Measurements from ENCODE around the gene IQCK.

The IQCK gene

DNA sequence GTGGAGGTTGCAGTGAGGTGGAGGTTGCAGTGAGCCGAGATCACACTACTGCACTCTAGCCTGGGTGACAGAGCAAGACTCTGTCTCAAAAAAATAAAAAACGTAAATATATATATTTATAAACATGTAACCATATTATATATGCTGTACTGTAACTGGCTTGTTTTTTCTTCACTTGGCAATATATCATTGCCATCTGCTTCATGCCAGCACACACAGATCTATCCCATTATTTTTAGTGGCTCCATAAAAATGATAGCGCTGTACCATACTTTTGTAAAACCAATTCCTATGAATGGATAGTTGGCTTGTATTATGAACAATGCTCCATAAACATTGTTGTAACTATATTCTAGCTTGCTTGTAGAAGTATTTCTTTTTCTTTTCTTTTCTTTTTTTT lies 117.1 kb downstream of the IQCK start:
- no peak overlapping the region for H3K27ac ChIP-seq (ENCODE audit: low read length)
- H3K36me3 ChIP-seq (ENCODE audit: insufficient read depth, low read depth, low read length), result no peaks in the 10 kb centered on the region
- H3K27me3 ChIP-seq (ENCODE audit: insufficient read depth, low read length), result no peaks in the 10 kb centered on the region
- peaks cover 11% of the 10 kb centered on the region; the same call in 1 of the 2 replicates for H3K4me1 ChIP-seq (ENCODE audit: insufficient read depth, low read length)
- H3K9me3 ChIP-seq (ENCODE audit: insufficient read depth, low read depth, low read length), result no peaks in the 10 kb centered on the region
- H3K9ac ChIP-seq (ENCODE audit: low read depth, low read length), result no peak overlapping the region
- H3K4me3 ChIP-seq (ENCODE audit: low read length), result no peak overlapping the region

DNA sequence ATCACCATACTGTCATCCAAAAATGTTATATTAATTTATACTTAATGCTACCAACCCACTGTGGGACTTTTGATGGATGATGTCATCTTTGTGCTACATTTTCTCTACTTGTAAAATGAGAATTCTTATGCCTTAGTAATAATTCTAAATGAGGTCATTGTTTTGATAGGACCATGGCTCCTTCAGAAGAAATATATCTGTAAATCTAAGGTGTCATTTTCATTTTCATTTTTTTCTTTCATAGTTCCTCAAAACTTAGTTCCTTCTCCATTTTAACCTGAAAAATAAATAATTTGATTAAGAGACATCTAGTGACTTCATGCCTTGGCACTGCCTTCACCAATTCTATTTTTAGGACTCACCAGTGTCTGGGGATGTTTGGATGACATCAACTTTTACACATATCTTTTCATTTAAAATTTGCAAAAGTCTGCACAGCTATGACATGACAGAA lies 117.9 kb downstream of the IQCK start:
- no peak overlapping the region for H3K27ac ChIP-seq (ENCODE audit: low read length)
- peaks cover 11% of the 10 kb centered on the region; the same call in 1 of the 2 replicates for H3K4me1 ChIP-seq (ENCODE audit: insufficient read depth, low read length)
- no peaks in the 10 kb centered on the region for H3K36me3 ChIP-seq (ENCODE audit: insufficient read depth, low read depth, low read length)
- no peaks in the 10 kb centered on the region for H3K9me3 ChIP-seq (ENCODE audit: insufficient read depth, low read depth, low read length)
- H3K9ac ChIP-seq (ENCODE audit: low read depth, low read length), result no peak overlapping the region
- H3K4me3 ChIP-seq (ENCODE audit: low read length), result no peak overlapping the region
- H3K27me3 ChIP-seq (ENCODE audit: insufficient read depth, low read length), result no peaks in the 10 kb centered on the region

DNA sequence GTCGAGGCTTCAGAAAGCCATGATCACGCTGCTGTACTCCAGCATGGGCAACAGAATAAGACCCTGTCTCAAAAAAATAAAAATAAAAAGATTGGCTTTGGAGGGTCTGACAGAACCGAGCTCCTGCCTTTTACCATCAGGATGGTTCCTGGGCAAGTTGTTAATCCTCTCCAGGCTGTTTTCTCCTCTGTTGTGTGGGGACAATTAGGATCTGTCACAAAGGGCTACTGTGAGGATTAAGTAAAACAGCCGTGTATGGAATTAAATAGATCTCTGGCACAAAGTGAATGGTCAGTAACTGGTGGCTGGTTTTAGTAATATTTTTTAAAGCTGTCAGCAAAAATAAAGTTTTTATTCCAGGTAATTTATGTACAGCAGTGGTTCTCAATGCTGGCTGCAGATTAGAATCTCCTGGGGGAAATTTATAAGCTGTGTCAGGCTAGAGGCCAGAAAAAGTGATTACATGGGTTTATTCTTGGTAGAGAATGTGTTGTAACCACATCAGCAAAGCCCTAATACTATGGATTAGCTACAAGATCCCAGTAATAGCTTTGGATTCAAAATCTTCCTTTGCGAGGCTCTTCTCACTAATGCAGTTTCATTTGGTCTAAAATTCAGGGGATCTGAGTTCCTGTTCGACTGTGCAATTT lies 119.4 kb downstream of the IQCK start:
- no peaks in the 10 kb centered on the region for H3K27me3 ChIP-seq (ENCODE audit: insufficient read depth, low read length)
- peak overlapping the region; percentile 59; the same call in 1 of the 2 replicates for H3K9ac ChIP-seq (ENCODE audit: low read depth, low read length)
- H3K4me3 ChIP-seq (ENCODE audit: low read length), result 0 out of 2 replicates have a peak overlapping the region, but pooled peaks have one; percentile 17
- peaks cover 11% of the 10 kb centered on the region; the same call in 1 of the 2 replicates for H3K4me1 ChIP-seq (ENCODE audit: insufficient read depth, low read length)
- no peak overlapping the region for H3K27ac ChIP-seq (ENCODE audit: low read length)
- H3K36me3 ChIP-seq (ENCODE audit: insufficient read depth, low read depth, low read length), result no peaks in the 10 kb centered on the region
- no peaks in the 10 kb centered on the region for H3K9me3 ChIP-seq (ENCODE audit: insufficient read depth, low read depth, low read length)

DNA sequence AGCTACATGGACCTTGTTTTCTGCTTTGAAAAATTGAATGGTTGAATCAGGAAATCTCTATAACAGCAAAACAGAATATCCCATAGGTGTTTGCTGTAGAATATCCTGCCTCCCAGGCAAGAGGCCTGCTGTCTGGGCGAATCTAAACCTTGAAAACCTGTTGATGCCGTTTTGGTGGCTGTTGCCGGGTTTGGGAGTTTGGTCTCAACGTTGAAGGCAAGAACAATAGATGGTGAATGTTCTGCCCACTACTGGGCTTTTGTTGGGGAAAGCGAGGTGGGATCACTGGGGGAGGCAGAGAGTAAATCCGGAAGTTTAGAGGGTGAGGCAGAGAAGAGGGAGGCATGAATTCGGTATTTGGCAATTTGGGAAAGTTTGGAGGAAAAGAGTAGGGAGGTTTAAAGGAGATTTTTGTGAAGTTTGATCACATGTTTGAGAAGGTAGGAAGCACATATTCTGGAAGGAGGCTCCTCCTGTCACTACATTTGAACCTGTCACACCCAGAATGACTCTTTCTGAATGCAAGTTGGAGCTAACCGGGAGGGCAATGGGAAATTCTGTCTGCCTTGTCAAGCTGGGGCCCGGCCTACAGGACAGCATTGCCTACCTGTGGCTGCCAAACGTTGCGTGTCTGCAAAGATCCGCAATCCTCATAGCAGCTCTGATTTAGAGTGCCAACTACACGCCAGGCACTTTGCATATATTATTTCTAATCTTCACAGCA lies 120.1 kb downstream of the IQCK start:
- Histone ChIP-seq H3K27me3 (ENCODE audit: insufficient read depth, low read length) (no peaks in the 10 kb centered on the region), H3K9me3 (ENCODE audit: insufficient read depth, low read depth, low read length) (no peaks in the 10 kb centered on the region), H3K4me1 (ENCODE audit: insufficient read depth, low read length) (peaks cover 11% of the 10 kb centered on the region; the same call in 1 of the 2 replicates), H3K36me3 (ENCODE audit: insufficient read depth, low read depth, low read length) (no peaks in the 10 kb centered on the region), H3K27ac (ENCODE audit: low read length) (no peak overlapping the region), H3K9ac (ENCODE audit: low read depth, low read length) (peak overlapping the region; percentile 59; the same call in 1 of the 2 replicates), H3K4me3 (ENCODE audit: low read length) (0 out of 2 replicates have a peak overlapping the region, but pooled peaks have one; percentile 17)

DNA sequence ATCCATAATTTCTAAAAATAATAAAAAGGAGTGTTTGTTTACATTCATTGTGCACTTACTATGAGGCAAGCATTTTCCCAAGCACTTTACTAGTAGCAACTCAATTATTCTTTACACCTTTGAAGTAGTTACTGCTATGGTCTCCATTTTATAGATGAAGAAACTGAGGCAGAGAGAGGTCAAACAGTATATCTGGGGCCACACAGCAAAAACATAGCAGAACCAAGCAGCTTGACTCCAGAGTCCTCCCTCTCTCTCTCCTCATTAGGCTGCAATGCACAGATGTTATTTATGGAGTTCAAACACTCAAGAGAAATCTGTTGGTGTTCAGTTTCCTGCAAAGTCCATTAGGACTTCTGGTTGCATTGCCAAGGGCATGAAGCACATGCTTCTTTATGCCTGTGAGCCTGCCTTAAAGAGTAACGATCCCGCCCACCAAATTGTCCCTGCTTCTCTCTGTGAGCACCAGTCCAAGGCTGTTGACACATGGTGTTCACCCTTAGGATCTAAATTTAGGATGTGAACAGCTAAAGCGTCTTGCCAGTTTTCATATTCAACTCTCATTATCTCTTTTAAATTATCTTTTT lies 122.5 kb downstream of the IQCK start:
- Histone ChIP-seq H3K4me3 (ENCODE audit: low read length) (no peak overlapping the region), H3K36me3 (ENCODE audit: insufficient read depth, low read depth, low read length) (no peaks in the 10 kb centered on the region), H3K9ac (ENCODE audit: low read depth, low read length) (no peak overlapping the region), H3K27ac (ENCODE audit: low read length) (no peak overlapping the region), H3K27me3 (ENCODE audit: insufficient read depth, low read length) (no peaks in the 10 kb centered on the region), H3K9me3 (ENCODE audit: insufficient read depth, low read depth, low read length) (no peaks in the 10 kb centered on the region), H3K4me1 (ENCODE audit: insufficient read depth, low read length) (peaks cover 11% of the 10 kb centered on the region; the same call in 1 of the 2 replicates)

DNA sequence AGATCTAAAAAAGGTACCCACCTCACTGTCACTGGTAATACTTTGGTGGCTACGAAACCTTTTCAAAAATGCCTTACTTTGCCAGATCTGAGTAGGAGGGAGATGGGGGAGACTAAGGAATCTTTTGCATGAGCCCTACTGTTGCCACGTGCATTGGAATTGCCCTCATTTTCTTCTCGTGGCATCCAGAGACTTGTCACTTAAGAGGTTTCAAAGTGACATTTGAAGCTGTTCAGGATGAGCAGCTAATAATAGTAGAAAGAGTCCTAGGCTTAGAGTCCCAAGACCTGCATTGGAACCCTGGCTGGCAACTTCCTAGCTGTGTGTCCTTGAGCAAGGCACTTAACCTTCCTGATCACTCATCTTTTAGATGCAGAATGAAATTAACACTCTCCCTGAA lies 123.1 kb downstream of the IQCK start:
- peaks cover 11% of the 10 kb centered on the region; the same call in 1 of the 2 replicates for H3K4me1 ChIP-seq (ENCODE audit: insufficient read depth, low read length)
- H3K9ac ChIP-seq (ENCODE audit: low read depth, low read length), result no peak overlapping the region
- H3K4me3 ChIP-seq (ENCODE audit: low read length), result no peak overlapping the region
- no peak overlapping the region for H3K27ac ChIP-seq (ENCODE audit: low read length)
- no peaks in the 10 kb centered on the region for H3K27me3 ChIP-seq (ENCODE audit: insufficient read depth, low read length)
- H3K9me3 ChIP-seq (ENCODE audit: insufficient read depth, low read depth, low read length), result no peaks in the 10 kb centered on the region
- no peaks in the 10 kb centered on the region for H3K36me3 ChIP-seq (ENCODE audit: insufficient read depth, low read depth, low read length)

DNA sequence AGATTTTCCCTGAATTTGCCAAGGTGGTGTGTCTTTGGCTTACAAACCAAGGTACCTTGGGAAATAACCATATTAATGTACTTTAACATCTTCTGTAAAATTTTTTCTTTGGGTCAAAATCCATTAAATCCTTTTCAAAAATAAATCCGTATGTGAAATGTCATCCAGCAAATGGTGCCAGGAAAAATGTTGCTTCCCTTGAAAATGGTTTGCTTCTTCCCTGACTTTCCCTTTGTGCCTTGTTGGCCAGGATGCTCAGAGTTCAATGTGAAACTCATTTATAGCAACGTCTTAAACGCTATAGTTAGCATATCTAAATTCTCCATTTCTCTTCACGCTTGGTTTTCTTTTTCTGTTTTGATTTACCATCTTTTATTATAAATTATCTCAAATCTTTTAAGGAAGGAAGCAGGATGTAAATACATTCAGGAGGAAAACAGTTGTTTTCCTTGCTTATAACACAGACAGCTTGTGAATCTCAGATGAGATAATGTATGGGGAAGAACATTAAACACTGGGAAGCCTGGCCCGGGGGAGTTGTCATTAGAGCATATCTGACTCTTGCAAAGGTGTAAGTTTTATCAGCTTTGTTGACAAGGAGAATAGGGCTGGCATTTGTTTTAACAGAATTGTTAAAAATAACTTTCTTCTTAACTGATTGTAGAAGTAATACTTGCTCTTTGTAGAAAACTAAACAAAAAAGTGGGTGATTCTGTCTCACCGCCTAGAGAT lies 124.5 kb downstream of the IQCK start:
- H3K4me1 ChIP-seq (ENCODE audit: insufficient read depth, low read length), result peaks cover 8% of the 10 kb centered on the region; the same call in 1 of the 2 replicates
- H3K9me3 ChIP-seq (ENCODE audit: insufficient read depth, low read depth, low read length), result no peaks in the 10 kb centered on the region
- no peaks in the 10 kb centered on the region for H3K27me3 ChIP-seq (ENCODE audit: insufficient read depth, low read length)
- H3K27ac ChIP-seq (ENCODE audit: low read length), result no peak overlapping the region
- H3K9ac ChIP-seq (ENCODE audit: low read depth, low read length), result no peak overlapping the region
- no peak overlapping the region for H3K4me3 ChIP-seq (ENCODE audit: low read length)
- no peaks in the 10 kb centered on the region for H3K36me3 ChIP-seq (ENCODE audit: insufficient read depth, low read depth, low read length)

DNA sequence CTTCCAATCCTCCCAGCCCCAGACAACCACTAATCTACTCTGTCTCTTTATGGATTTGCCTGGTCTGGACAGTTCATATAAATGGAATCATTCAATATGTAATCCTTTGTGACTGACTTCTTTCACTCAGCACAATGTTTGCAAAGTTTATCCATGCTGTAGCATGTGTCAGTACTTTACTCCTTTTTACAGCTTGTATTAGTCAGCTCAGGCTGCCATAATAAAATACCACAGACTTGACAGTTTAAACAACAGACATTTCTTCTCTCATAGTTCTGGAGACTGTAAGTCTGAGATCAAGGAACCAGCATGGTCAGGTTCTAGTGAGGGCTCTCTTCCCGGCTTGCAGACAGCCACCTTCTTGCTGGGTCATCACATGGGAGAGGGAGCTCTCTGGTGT lies 125.3 kb downstream of the IQCK start:
- Histone ChIP-seq H3K27me3 (ENCODE audit: insufficient read depth, low read length) (no peaks in the 10 kb centered on the region), H3K27ac (ENCODE audit: low read length) (no peak overlapping the region), H3K4me3 (ENCODE audit: low read length) (no peak overlapping the region), H3K9ac (ENCODE audit: low read depth, low read length) (no peak overlapping the region), H3K36me3 (ENCODE audit: insufficient read depth, low read depth, low read length) (no peaks in the 10 kb centered on the region), H3K4me1 (ENCODE audit: insufficient read depth, low read length) (peaks cover under 1% of the 10 kb centered on the region; the same call in 1 of the 2 replicates), H3K9me3 (ENCODE audit: insufficient read depth, low read depth, low read length) (no peaks in the 10 kb centered on the region)

DNA sequence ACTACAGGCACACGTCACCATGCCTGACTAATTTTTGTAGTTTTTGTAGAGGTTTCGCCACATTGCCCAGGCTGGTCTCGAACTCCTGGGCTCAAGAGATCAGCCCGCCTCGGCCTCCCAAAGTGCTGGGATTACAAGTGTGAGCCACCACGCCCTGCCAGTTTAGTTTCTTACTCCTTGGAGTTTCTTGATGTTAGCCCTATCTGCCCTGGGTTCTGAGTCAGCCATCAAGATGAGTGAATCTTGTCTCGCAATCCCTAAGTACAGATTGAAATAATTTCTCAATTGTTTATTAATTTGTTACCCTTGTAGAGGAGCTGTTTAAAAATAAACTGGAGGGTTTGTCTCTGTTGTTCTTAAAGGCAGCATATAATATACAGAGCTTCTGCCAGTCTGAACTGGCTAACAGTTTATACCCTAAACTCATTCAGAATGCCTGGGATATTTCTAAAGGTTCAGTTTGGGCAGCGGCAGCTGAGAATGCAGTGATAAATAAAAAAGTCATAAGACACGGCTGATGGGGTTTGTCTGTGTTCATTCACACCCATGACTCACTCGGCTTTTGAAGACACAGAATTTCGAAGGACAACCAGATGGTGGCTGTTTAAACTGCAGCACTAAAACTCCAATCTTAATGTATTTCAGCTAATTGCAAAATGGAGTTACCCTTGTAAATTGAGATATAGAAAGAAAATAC lies 127.0 kb downstream of the IQCK start:
- Histone ChIP-seq H3K4me3 (ENCODE audit: low read length) (no peak overlapping the region), H3K9ac (ENCODE audit: low read depth, low read length) (no peak overlapping the region), H3K27me3 (ENCODE audit: insufficient read depth, low read length) (no peaks in the 10 kb centered on the region), H3K4me1 (ENCODE audit: insufficient read depth, low read length) (no peaks in the 10 kb centered on the region), H3K36me3 (ENCODE audit: insufficient read depth, low read depth, low read length) (no peaks in the 10 kb centered on the region), H3K27ac (ENCODE audit: low read length) (no peak overlapping the region), H3K9me3 (ENCODE audit: insufficient read depth, low read depth, low read length) (no peaks in the 10 kb centered on the region)

DNA sequence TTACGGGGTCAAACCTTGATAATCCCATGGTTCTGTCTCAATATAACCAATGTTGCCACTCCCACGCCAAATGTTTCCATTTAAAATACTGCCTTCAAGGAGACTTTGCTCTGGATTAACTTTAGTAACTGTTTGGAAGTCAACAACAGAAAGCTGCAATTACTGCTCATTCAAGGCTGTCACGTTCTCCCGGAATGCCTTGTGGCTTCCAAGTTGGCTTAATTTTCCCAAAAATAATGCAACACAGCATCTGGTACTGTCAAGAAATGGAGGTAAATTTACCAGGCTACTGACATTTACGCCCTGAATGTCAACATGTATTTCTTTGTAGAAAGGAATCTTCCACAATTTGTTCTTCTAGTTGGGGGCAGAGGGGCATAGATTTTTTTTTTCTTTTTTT lies 128.4 kb downstream of the IQCK start:
- H3K27me3 ChIP-seq (ENCODE audit: insufficient read depth, low read length), result no peaks in the 10 kb centered on the region
- peaks cover 7% of the 10 kb centered on the region; the same call in 1 of the 2 replicates for H3K4me1 ChIP-seq (ENCODE audit: insufficient read depth, low read length)
- H3K9me3 ChIP-seq (ENCODE audit: insufficient read depth, low read depth, low read length), result no peaks in the 10 kb centered on the region
- H3K27ac ChIP-seq (ENCODE audit: low read length), result no peak overlapping the region
- H3K9ac ChIP-seq (ENCODE audit: low read depth, low read length), result no peak overlapping the region
- H3K4me3 ChIP-seq (ENCODE audit: low read length), result no peak overlapping the region
- no peaks in the 10 kb centered on the region for H3K36me3 ChIP-seq (ENCODE audit: insufficient read depth, low read depth, low read length)

DNA sequence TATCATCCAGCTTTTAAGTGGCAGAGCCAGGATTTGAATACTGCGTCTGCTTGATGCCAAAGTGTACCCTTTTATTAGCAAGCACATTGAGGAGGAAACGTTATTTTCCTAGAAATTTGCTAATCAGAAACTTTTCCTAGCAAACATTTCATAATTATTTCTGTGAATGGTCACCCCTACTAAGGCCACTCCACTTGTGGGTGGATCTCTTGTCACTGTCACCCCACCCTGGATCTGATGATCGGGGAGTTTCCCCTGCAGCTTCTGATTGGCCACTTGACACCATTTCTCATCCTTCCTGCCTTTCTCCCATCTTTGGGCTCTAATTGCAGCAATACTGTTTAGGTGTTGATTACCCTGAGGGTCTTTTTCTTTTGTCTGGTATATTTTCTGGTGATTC lies 130.7 kb downstream of the IQCK start:
- Histone ChIP-seq H3K4me3 (ENCODE audit: low read length) (no peak overlapping the region), H3K36me3 (ENCODE audit: insufficient read depth, low read depth, low read length) (no peaks in the 10 kb centered on the region), H3K27ac (ENCODE audit: low read length) (no peak overlapping the region), H3K4me1 (ENCODE audit: insufficient read depth, low read length) (peaks cover 13% of the 10 kb centered on the region; the same call in 1 of the 2 replicates), H3K27me3 (ENCODE audit: insufficient read depth, low read length) (no peaks in the 10 kb centered on the region), H3K9ac (ENCODE audit: low read depth, low read length) (no peak overlapping the region), H3K9me3 (ENCODE audit: insufficient read depth, low read depth, low read length) (no peaks in the 10 kb centered on the region)
